SK-N-SH treated with all-trans-retinoic acid at 6 μM for 48 hours (cell line): Measurements from ENCODE around the gene ACOX3.
A peak's percentile ranks its signal among the peaks of the same experiment; 100 is the strongest.

Experiments
- ATAC-seq: fragments of 200-7000 bp; cut with Tn5 transposase; 3 replicates; pipeline ENCODE4 v1.9.1; 2020; ENCODE audit warnings: mild to moderate bottlenecking, moderate library complexity
- BACH2 ChIP-seq: fragments of 250-450 bp; sonication (Bioruptor Pico); IDR thresholded peaks from 2 replicates; pipeline ENCODE4 v1.9.0; 2021; ENCODE audit warnings: mild to moderate bottlenecking, borderline replicate concordance
- CREB5 ChIP-seq: fragments of 250-450 bp; sonication (Bioruptor Pico); IDR thresholded peaks from 2 replicates; pipeline ENCODE4 v1.5.1; 2020; ENCODE audit warnings: low read depth, mild to moderate bottlenecking, moderate library complexity
- CSDC2 ChIP-seq: fragments of 250-450 bp; sonication (Bioruptor Pico); IDR thresholded peaks from 2 replicates; pipeline ENCODE4 v1.5.0; 2020; ENCODE audit warnings: mild to moderate bottlenecking, moderate library complexity
- ESRRG ChIP-seq: fragments of 250-450 bp; sonication (Bioruptor Pico); IDR thresholded peaks from 2 replicates; pipeline ENCODE4 v1.6.1; 2021; ENCODE audit warnings: mild to moderate bottlenecking
- GLIS3 ChIP-seq: fragments of 250-450 bp; sonication (Bioruptor Pico); IDR thresholded peaks from 2 replicates; pipeline ENCODE4 v1.5.0; 2020; ENCODE audit warnings: mild to moderate bottlenecking, moderate library complexity
- ISL1 ChIP-seq: fragments of 250-450 bp; sonication (Bioruptor Pico); IDR thresholded peaks from 2 replicates; pipeline ENCODE4 v2.1.2; 2022; ENCODE audit warnings: mild to moderate bottlenecking, moderate library complexity
- OSR1 ChIP-seq: fragments of 250-450 bp; sonication (Bioruptor Pico); IDR thresholded peaks from 2 replicates; pipeline ENCODE4 v1.8.0; 2022; ENCODE audit warnings: moderate library complexity, mild to moderate bottlenecking, inconsistent platforms
- PPARA ChIP-seq: fragments of 250-450 bp; sonication (Bioruptor Pico); IDR thresholded peaks from 2 replicates; pipeline ENCODE4 v1.5.0; 2020; ENCODE audit warnings: mild to moderate bottlenecking, borderline replicate concordance
- RARB ChIP-seq: fragments of 250-450 bp; sonication (Bioruptor Pico); IDR thresholded peaks from 2 replicates; pipeline ENCODE4 v1.8.0; 2021; ENCODE audit warnings: mild to moderate bottlenecking, moderate library complexity
- SNAI2 ChIP-seq: fragments of 250-450 bp; sonication (Bioruptor Pico); IDR thresholded peaks from 2 replicates; pipeline ENCODE4 v1.5.0; 2020; ENCODE audit warnings: mild to moderate bottlenecking, moderate library complexity
- TCF4 ChIP-seq: fragments of 250-450 bp; sonication (Bioruptor Pico); IDR thresholded peaks from 2 replicates; pipeline ENCODE4 v1.8.0; 2021; ENCODE audit warnings: mild to moderate bottlenecking, moderate library complexity, borderline replicate concordance
- TOX ChIP-seq: fragments of 250-450 bp; sonication (Bioruptor Pico); IDR thresholded peaks from 2 replicates; pipeline ENCODE4 v1.8.0; 2021; ENCODE audit warnings: mild to moderate bottlenecking, moderate library complexity, borderline replicate concordance
- ZFP3 ChIP-seq: fragments of 250-450 bp; sonication (Bioruptor Pico); IDR thresholded peaks from 2 replicates; pipeline ENCODE4 v1.5.0; 2020; ENCODE audit warnings: mild to moderate bottlenecking, moderate library complexity
- ZFP30 ChIP-seq: fragments of 450-650 bp; formaldehyde crosslinking; IDR thresholded peaks from 2 replicates; pipeline ENCODE4 v1.5.0; 2022; ENCODE audit warnings: mild to moderate bottlenecking, moderate library complexity
- ZNF565 ChIP-seq: fragments of 450-650 bp; formaldehyde crosslinking; conservative IDR thresholded peaks from 2 replicates; pipeline ENCODE4 v1.5.0; 2020; ENCODE audit warnings: low read depth, mild to moderate bottlenecking, moderate library complexity
- ZNF70 ChIP-seq: fragments of 450-650 bp; formaldehyde crosslinking; IDR thresholded peaks from 2 replicates; pipeline ENCODE4 v1.5.0; 2020; ENCODE audit warnings: mild to moderate bottlenecking, moderate library complexity
- TF ChIP-seq, protein P1 (sequence below): fragments of 250-450 bp; sonication (Bioruptor Pico); IDR thresholded peaks from 2 replicates; pipeline ENCODE4 v1.5.0; 2020; ENCODE audit warnings: mild to moderate bottlenecking, moderate library complexity
- TF ChIP-seq, protein P2 (sequence below): fragments of 250-450 bp; sonication (Bioruptor Pico); IDR thresholded peaks from 2 replicates; pipeline ENCODE4 v1.8.0; 2020; ENCODE audit warnings: mild to moderate bottlenecking, moderate library complexity, borderline replicate concordance
- TF ChIP-seq, protein P3 (sequence below): fragments of 250-450 bp; sonication (Bioruptor Pico); IDR thresholded peaks from 2 replicates; pipeline ENCODE4 v1.5.1; 2021; ENCODE audit warnings: mild to moderate bottlenecking, moderate library complexity

Gene ACOX3

DNA sequence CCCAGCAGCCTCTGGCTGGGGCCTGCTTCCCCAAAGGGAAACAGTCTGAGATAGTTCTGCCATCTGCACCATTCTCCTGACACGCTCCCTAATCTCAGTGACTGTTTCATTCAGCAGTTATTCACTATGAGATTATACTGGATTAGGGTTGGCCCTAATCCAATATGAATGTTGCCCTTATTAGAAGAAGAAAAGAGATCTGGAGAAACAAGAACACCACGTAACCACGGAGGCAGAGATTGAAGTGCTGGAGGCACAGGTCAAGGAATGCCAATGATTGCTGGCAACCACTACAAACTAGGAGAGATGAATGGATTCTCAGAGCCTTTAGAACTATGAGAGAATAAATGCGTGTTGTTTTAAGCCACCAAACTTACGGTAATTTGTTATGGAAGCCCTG, 7.4 kb downstream of the ACOX3 start:
- no peak for ATAC-seq
- no peak for TF ChIP-seq RARB
- TF ChIP-seq TCF4, result no peak
- TF ChIP-seq, protein P1, sequence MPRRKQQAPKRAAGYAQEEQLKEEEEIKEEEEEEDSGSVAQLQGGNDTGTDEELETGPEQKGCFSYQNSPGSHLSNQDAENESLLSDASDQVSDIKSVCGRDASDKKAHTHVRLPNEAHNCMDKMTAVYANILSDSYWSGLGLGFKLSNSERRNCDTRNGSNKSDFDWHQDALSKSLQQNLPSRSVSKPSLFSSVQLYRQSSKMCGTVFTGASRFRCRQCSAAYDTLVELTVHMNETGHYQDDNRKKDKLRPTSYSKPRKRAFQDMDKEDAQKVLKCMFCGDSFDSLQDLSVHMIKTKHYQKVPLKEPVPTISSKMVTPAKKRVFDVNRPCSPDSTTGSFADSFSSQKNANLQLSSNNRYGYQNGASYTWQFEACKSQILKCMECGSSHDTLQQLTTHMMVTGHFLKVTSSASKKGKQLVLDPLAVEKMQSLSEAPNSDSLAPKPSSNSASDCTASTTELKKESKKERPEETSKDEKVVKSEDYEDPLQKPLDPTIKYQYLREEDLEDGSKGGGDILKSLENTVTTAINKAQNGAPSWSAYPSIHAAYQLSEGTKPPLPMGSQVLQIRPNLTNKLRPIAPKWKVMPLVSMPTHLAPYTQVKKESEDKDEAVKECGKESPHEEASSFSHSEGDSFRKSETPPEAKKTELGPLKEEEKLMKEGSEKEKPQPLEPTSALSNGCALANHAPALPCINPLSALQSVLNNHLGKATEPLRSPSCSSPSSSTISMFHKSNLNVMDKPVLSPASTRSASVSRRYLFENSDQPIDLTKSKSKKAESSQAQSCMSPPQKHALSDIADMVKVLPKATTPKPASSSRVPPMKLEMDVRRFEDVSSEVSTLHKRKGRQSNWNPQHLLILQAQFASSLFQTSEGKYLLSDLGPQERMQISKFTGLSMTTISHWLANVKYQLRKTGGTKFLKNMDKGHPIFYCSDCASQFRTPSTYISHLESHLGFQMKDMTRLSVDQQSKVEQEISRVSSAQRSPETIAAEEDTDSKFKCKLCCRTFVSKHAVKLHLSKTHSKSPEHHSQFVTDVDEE (CRISPR knock-in tag), result no peak
- no peak for TF ChIP-seq GLIS3 (CRISPR knock-in tag)
- no peak for TF ChIP-seq ZNF70
- TF ChIP-seq ISL1 (CRISPR knock-in tag), result no peak
- TF ChIP-seq OSR1 (CRISPR knock-in tag), result no peak
- no peak for TF ChIP-seq PPARA (CRISPR knock-in tag)
- TF ChIP-seq, protein P2, sequence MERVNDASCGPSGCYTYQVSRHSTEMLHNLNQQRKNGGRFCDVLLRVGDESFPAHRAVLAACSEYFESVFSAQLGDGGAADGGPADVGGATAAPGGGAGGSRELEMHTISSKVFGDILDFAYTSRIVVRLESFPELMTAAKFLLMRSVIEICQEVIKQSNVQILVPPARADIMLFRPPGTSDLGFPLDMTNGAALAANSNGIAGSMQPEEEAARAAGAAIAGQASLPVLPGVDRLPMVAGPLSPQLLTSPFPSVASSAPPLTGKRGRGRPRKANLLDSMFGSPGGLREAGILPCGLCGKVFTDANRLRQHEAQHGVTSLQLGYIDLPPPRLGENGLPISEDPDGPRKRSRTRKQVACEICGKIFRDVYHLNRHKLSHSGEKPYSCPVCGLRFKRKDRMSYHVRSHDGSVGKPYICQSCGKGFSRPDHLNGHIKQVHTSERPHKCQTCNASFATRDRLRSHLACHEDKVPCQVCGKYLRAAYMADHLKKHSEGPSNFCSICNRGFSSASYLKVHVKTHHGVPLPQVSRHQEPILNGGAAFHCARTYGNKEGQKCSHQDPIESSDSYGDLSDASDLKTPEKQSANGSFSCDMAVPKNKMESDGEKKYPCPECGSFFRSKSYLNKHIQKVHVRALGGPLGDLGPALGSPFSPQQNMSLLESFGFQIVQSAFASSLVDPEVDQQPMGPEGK (CRISPR knock-in tag), result no peak
- TF ChIP-seq BACH2 (CRISPR knock-in tag), result no peak
- no peak for TF ChIP-seq TOX (CRISPR knock-in tag)
- no peak for TF ChIP-seq ZFP3 (CRISPR knock-in tag)
- TF ChIP-seq CSDC2, result no peak
- TF ChIP-seq ZFP30 (CRISPR knock-in tag), result no peak
- TF ChIP-seq SNAI2, result no peak
- TF ChIP-seq ZNF565 (CRISPR knock-in tag), result no peak
- TF ChIP-seq, protein P3, sequence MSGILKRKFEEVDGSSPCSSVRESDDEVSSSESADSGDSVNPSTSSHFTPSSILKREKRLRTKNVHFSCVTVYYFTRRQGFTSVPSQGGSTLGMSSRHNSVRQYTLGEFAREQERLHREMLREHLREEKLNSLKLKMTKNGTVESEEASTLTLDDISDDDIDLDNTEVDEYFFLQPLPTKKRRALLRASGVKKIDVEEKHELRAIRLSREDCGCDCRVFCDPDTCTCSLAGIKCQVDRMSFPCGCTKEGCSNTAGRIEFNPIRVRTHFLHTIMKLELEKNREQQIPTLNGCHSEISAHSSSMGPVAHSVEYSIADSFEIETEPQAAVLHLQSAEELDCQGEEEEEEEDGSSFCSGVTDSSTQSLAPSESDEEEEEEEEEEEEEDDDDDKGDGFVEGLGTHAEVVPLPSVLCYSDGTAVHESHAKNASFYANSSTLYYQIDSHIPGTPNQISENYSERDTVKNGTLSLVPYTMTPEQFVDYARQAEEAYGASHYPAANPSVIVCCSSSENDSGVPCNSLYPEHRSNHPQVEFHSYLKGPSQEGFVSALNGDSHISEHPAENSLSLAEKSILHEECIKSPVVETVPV (CRISPR knock-in tag), result no peak

DNA sequence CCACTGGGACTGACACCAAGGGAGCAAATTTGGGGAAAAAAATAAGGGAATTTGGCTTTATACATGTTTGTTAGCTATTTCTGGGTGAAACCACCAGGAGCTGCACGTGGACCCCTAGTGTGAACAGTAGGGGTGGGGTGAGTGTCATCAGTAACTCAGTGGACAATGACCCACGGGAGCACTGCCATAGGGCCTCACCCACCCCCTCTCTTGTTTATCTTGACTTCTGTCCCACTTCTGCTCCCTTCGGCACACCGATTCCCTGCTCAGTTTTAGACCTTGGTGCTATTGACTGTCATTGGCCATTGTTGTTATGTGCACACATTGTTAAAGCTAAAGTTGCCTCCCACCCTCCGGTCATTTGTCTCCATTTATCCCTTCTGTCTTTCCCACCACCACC, 9.0 kb downstream of the ACOX3 start:
- TF ChIP-seq SNAI2, result no peak
- TF ChIP-seq CREB5 (CRISPR knock-in tag), result no peak
- TF ChIP-seq, all 23 proteins: peak for 0
- ATAC-seq, result no peak

GRCh38 chr4:8428288-8429097, 12.0 kb downstream of the ACOX3 start:
- TF ChIP-seq ESRRG (no peak), SNAI2 (no peak)
- TF ChIP-seq, protein P2 (CRISPR knock-in tag), result peak; percentile 46; the same call in 1 of the 2 replicates
- ATAC-seq, result peak; percentile 96

GRCh38 chr4:8427761-8428287, 12.7 kb downstream of the ACOX3 start:
- TF ChIP-seq TCF4 (no peak), ZNF565 (CRISPR knock-in tag) (no peak), ZFP3 (CRISPR knock-in tag) (no peak), OSR1 (CRISPR knock-in tag) (no peak), ZNF70 (no peak), ZFP30 (CRISPR knock-in tag) (no peak), RARB (no peak), CSDC2 (no peak)
- ATAC-seq, result peak; percentile 65
